Transverse colon (tissue), 4 donors: ENCODE data around the gene GCNT1.

Experiments used
- EP300 ChIP-seq: sonication (generic); formaldehyde crosslinking; IDR thresholded peaks from one replicate; pipeline ENCODE4 v1.6.1; 2017; ENCODE audit warnings: antibody characterized with exemption, low read depth
- POLR2A ChIP-seq: fragments of 450-650 bp; IDR thresholded peaks from one replicate; pipeline ENCODE4 v1.6.1; 2016; ENCODE audit warnings: antibody characterized with exemption, mild to moderate bottlenecking, moderate library complexity
- POLR2AphosphoS5 ChIP-seq, 3 donors: sonication (generic); formaldehyde crosslinking; IDR thresholded peaks; one replicate each; pipeline ENCODE4 v1.6.1; 2016; ENCODE audit warnings: antibody characterized with exemption in 3 of 3
- TF ChIP-seq, protein P1 (sequence below), 5 experiments: fragments of 200-600 bp in 3 of 5; fragments of 450-650 bp in 2 of 5; sonication (generic) in 3 of 5; IDR thresholded peaks; 1 replicate in 2 of 5; 2 replicates in 3 of 5; pipeline ENCODE4 v1.5.1; 2016 to 2017; ENCODE audit warnings: antibody characterized with exemption in 5 of 5, inconsistent platforms in 3 of 5, mild to moderate bottlenecking in 2 of 5, moderate library complexity in 1 of 5

DNA sequence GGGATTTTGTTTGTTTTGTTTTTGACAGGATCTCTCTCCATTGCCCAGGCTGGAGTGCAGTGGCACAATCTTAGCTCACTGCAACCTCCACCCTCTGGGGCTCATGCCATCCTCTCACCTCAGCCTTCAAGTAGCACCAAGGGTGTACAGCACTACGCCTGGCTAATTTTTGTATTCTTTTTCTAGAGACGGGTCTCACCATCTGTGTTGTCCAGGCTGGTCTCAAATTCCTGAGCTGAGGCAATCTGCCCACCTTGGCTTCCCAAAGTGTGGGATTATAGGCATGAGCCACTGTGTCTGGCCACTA lies 7.3 kb downstream of the GCNT1 start:
- no peak for TF ChIP-seq POLR2AphosphoS5 (IDR thresholded peaks at IDR 0.05)
- TF ChIP-seq, protein P1, sequence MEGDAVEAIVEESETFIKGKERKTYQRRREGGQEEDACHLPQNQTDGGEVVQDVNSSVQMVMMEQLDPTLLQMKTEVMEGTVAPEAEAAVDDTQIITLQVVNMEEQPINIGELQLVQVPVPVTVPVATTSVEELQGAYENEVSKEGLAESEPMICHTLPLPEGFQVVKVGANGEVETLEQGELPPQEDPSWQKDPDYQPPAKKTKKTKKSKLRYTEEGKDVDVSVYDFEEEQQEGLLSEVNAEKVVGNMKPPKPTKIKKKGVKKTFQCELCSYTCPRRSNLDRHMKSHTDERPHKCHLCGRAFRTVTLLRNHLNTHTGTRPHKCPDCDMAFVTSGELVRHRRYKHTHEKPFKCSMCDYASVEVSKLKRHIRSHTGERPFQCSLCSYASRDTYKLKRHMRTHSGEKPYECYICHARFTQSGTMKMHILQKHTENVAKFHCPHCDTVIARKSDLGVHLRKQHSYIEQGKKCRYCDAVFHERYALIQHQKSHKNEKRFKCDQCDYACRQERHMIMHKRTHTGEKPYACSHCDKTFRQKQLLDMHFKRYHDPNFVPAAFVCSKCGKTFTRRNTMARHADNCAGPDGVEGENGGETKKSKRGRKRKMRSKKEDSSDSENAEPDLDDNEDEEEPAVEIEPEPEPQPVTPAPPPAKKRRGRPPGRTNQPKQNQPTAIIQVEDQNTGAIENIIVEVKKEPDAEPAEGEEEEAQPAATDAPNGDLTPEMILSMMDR (IDR thresholded peaks at IDR 0.05) = no peak
- TF ChIP-seq POLR2A = no peak
- no peak for TF ChIP-seq EP300
